Pancreas (tissue), 10 donors: Measurements from ENCODE around the gene SLC34A2. TPM values are rescaled to one million over a fixed set of nuclear protein-coding genes. Genes with fewer than 3 reads are reported as not detected.

Experiments used
- ATAC-seq, 4 donors: fragments of 200-7000 bp; cut with Tn5 transposase; one replicate each; pipeline versions ENCODE4 v1.8.0 to v1.9.1; 2020; ENCODE audit warnings: mild to moderate bottlenecking in 4 of 4, moderate library complexity in 4 of 4
- DNase-seq, 6 donors: peaks; one replicate each; pipeline ENCODE4 v3.0.0-alpha.2; 2020
- FAIRE-seq: peaks from 2 replicates; lab custom pipeline; 2012; peaks lifted over from hg19 to GRCh38; lab: Jason Lieb, UNC
- H3K27ac ChIP-seq, 4 donors: fragments of 200-600 bp; sonication (generic); 1 replicate in 3 of 4; 2 replicates in 1 of 4; pipeline versions ENCODE4 v1.5.0 to v1.8.0; 2020
- H3K27me3 ChIP-seq, 4 donors: fragments of 200-600 bp; one replicate each; pipeline ENCODE4 v1.8.0; 2021
- H3K36me3 ChIP-seq, 3 donors: fragments of 200-600 bp; sonication (generic) in 1 of 3; one replicate each; pipeline versions ENCODE4 v1.5.0 to v1.8.0; 2020 to 2021
- H3K4me1 ChIP-seq, 3 donors: fragments of 200-600 bp; one replicate each; pipeline ENCODE4 v1.8.0; 2021
- H3K4me3 ChIP-seq, 4 donors: fragments of 200-600 bp; sonication (generic) in 2 of 4; one replicate each; pipeline versions ENCODE4 v1.5.0 to v1.8.0; 2020 to 2021
- H3K9me3 ChIP-seq, 4 donors: fragments of 200-600 bp; one replicate each; pipeline ENCODE4 v1.8.0; 2021
- WGBS, 2 donors: extraction: QIAGEN DNeasy Blood & Tissue Kit; methylation state at CpG; one replicate each; pipeline ENCODE4 v1.1.7; 2013; 5-methylcytosine and 5-hydroxymethylcytosine counted together
- intact Hi-C, 3 donors: fragments of 100-400 bp; cut with DNase I; formaldehyde crosslinking; loops; one replicate each; pipeline versions ENCODE4 v1.11.1 to v1.14.2; 2022
- polyA plus RNA-seq, 2 donors: library from polyadenylated mRNA; stranded (reverse); fragments of 200-250 nt; gene quantifications; one replicate each; pipeline ENCODE4 v1.2.3, GENCODE V29; 2013
- total RNA-seq, 6 donors: library from RNA; stranded (reverse); fragmentation: NEBNext Ultra II Directional in 4 of 6; extraction: Animal tissue kit (Norgen Biotek cat#: 25700) in 4 of 6; gene quantifications; one replicate each; pipeline versions ENCODE4 v1.2.1 to v1.2.4, GENCODE V29; 2021 to 2023
- TF ChIP-seq, protein P1 (sequence below), 4 donors: fragments of 200-600 bp; sonication (generic) in 3 of 4; IDR thresholded peaks; one replicate each; pipeline versions ENCODE4 v1.5.0 to v1.8.0; 2021; ENCODE audit warnings: antibody characterized with exemption in 4 of 4
- donor health status: healthy with polysubstance abuse.
- donor health status: DM: no; HTN: no; CAD: no; lungs with moderate emphysema.
- donor health status: DM: no; HTN: no; CAD: no.
- donor health status: control.
- donor health status: control.
- donor health status: Bipolar disorder and iron deficiency.
- donor health status: DM: yes; HTN: yes; CAD: no.
- donor health status: DM: no; HTN: no; CAD: no.
- donor health status: DM: no; HTN: no; CAD: no.
- donor health status: DM: yes; HTN: yes; CAD: no.

Gene SLC34A2
- total and polyA plus RNA-seq, 8 donors: 3.9 to 21.1 (median 7.3) TPM

DNA sequence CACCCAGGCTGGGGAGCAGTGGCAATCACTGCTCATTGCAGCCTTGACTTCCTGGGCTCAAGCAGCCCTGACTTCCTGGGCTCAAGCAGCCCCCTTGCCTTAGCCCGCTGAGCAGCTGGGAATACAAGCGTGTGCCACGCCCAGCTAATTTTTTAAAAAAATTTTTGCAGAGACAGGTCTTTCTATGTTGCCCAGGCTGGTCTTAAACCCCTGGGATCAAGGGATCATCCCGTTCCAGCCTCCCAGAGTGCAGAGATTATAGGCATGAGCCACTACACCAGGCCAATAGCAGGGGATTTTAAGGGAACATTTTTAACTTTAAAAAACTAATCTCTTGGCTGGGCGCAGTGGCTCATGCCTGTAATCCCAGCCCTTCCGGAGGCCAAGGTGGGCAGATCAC, 5.3 kb upstream of the SLC34A2 start:
- TF ChIP-seq, protein P1, sequence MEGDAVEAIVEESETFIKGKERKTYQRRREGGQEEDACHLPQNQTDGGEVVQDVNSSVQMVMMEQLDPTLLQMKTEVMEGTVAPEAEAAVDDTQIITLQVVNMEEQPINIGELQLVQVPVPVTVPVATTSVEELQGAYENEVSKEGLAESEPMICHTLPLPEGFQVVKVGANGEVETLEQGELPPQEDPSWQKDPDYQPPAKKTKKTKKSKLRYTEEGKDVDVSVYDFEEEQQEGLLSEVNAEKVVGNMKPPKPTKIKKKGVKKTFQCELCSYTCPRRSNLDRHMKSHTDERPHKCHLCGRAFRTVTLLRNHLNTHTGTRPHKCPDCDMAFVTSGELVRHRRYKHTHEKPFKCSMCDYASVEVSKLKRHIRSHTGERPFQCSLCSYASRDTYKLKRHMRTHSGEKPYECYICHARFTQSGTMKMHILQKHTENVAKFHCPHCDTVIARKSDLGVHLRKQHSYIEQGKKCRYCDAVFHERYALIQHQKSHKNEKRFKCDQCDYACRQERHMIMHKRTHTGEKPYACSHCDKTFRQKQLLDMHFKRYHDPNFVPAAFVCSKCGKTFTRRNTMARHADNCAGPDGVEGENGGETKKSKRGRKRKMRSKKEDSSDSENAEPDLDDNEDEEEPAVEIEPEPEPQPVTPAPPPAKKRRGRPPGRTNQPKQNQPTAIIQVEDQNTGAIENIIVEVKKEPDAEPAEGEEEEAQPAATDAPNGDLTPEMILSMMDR (IDR thresholded peaks at IDR 0.05): no peak
- Histone ChIP-seq H3K27ac (no peak overlapping the region), H3K4me3 (no peak overlapping the region), H3K36me3 (no peaks in the 10 kb centered on the region), H3K4me1 (no peaks in the 10 kb centered on the region), H3K27me3 (no peaks in the 10 kb centered on the region), H3K9me3 (no peaks in the 10 kb centered on the region)
- intact Hi-C loops: no loop called here
- no peak for FAIRE-seq
- 83 to 94% methylated on average over 6 of the region's 6 CpGs for WGBS, 2 donors
- DNase-seq: no peak
- ATAC-seq: no peak

DNA sequence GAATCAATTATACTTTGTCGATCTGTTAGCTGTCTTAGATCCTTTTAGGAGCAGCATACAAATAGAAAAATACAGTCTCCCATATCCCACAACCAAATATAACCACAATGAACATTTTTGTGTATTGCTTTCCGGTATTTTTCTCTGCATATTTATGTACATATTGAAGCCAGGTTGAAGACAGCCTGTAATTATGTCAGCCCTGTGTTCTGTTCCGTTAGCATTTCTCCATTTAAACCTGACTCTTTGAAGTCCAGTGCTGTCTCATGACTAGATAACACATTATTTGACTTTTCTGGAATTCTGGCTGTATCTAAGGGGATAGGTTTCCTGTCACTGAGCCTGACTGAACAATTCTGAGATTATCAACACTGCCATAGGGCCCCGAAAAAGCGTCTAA, 4.0 kb upstream of the SLC34A2 start:
- 63 to 68% methylated on average over 5 of the region's 5 CpGs for WGBS, 2 donors
- no peaks in the 10 kb centered on the region for H3K27me3 ChIP-seq
- no peaks in the 10 kb centered on the region for H3K36me3 ChIP-seq
- FAIRE-seq (no peak), ATAC-seq (no peak), DNase-seq (no peak)
- no peaks in the 10 kb centered on the region for H3K4me1 ChIP-seq
- TF ChIP-seq, protein P1 (IDR thresholded peaks at IDR 0.05): no peak
- H3K4me3 ChIP-seq: no peak overlapping the region
- peak overlapping the region in 2 of 4 donors; percentile 22 to 75 for H3K27ac ChIP-seq
- intact Hi-C loops: no loop called here
- H3K9me3 ChIP-seq: no peaks in the 10 kb centered on the region

DNA sequence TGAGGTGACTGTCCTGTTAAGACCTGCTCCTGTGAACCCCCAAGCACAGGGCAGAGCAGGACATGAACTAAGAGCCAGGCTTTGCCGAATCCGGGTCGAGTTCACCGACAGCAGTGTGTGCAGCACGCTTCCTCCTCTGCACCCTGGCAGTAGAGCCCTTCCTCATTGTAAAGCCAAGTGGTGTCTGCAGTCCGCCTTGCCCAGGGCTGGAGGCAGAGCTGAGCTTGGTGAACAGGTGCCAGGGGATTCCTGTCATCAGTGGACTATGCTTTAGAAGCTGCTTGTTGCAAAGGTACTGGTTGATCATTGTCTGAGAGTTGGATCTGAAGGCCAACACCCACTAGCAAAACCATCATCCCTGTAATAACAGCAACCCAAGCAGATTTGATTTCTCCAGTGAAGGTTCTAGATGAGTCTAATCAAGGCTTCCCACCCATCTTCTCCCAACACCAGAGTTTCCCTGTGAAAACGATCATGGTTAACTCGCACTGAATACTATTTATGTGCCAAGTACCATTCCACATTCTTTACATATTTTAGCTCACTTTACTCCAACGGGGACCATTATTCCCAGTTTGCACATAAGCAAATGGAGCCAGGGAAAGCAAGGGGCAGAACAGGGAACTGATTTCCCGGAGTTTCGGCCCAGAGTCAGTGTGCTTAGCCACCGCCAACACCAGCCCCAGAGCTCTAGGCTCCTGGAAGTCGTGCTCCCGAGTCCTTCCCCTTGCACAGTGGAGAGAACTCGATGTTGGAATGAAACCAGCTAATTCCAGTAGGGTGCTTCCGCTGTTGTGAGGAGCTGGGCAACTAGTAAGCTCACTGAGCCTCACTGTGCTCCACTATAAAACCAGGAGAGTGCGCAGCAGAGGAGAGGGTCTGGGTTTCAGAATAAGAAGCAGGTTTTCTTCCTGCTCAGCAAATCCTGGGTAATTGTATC, 1.4 kb upstream of the SLC34A2 start:
- no peak for FAIRE-seq
- Histone ChIP-seq H3K27ac (peak overlapping the region; percentile 23 to 75 (median 68)), H3K4me1 (no peaks in the 10 kb centered on the region), H3K4me3 (no peak overlapping the region), H3K36me3 (no peaks in the 10 kb centered on the region), H3K9me3 (no peaks in the 10 kb centered on the region), H3K27me3 (no peaks in the 10 kb centered on the region)
- TF ChIP-seq, protein P1 (IDR thresholded peaks at IDR 0.05): no peak
- DNase-seq: peak in 5 of 6 donors; percentile 37 to 61 (median 55)
- intact Hi-C loops: no loop called here
- ATAC-seq: peak; percentile 30 to 73 (median 71)
- WGBS, 2 donors: 37 to 46% methylated on average over 17 of the region's 17 CpGs

DNA sequence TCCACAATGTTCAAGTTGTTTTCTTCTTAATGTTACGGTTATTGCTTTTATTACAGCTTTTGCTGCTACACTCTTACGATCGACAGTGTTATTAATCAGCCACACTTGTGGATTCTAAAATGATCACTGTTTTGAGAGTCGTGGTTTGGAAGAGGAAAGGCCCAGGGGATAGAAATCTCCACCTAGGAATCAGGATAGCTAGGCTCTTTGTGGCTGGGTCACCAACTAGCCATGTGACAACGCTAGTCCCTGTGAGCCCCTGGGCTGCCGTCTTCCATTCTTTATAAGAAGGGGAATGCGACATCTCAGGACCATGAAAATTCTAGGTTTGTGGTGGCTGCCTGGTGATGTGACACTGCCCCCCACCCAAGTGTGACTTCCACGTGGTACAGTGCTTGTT, 380 bp downstream of the SLC34A2 start:
- FAIRE-seq: no peak
- TF ChIP-seq, protein P1 (IDR thresholded peaks at IDR 0.05): no peak

DNA sequence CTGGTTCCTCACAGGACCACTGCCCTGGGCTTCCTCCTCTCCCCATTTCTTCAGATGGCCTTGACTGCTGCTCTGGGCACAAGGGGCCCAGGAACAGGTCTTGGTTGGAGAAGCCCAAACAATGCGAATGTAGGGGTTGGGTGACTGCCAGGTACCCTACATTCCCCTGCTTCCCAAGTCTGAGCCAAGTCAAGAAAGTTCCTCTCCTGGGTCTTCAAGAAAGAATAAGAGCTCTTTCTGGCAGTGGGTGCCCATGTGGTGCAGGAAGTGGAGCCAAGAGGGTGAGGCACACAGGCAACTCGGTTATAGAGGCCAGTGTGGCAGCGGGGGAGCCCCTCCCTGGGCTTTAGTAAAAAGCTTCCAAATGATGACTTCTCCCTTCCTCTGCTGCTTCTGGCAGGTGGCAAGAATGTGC, 2.7 kb downstream of the SLC34A2 start:
- TF ChIP-seq, protein P1 (IDR thresholded peaks at IDR 0.05): no peak
- 43 to 54% methylated on average over 3 of the region's 3 CpGs for WGBS, 2 donors
- Histone ChIP-seq H3K27me3 (no peaks in the 10 kb centered on the region), H3K4me3 (no peak overlapping the region), H3K9me3 (no peaks in the 10 kb centered on the region), H3K36me3 (no peaks in the 10 kb centered on the region), H3K4me1 (no peaks in the 10 kb centered on the region), H3K27ac (no peak overlapping the region)
- intact Hi-C loops: no loop called here
- FAIRE-seq (no peak), DNase-seq (no peak), ATAC-seq (no peak)

More for the DNA sequence above, 380 bp downstream of the SLC34A2 start:
- 22 to 35% methylated on average over 8 of the region's 8 CpGs for whole genome bisulfite sequencing, 2 donors
- Histone ChIP-seq H3K27me3 (no peaks in the 10 kb centered on the region), H3K9me3 (no peaks in the 10 kb centered on the region), H3K4me1 (no peaks in the 10 kb centered on the region), H3K36me3 (no peaks in the 10 kb centered on the region), H3K27ac (peak overlapping the region in 3 of 4 donors; percentile 20 to 75 (median 75)), H3K4me3 (peak overlapping the region in 3 of 4 donors; percentile 8 to 36 (median 33))
- intact Hi-C loops: no loop called here
- ATAC-seq: no peak
- no peak for DNase-seq
